IPS-11a (cell line): ENCODE measurements around the gene MCM10.
A peak's percentile ranks its signal among the peaks of the same experiment; 100 is the strongest.
"Not testable (repeated sequence)": the region's sequence is repeated elsewhere in the genome, so short reads cannot be mapped to it uniquely, and the experiment has no call there.

Source experiments
- H3K4me3 ChIP-seq: one replicate; pipeline ENCODE4 v1.5.1; 2013; ENCODE audit warnings: low read depth, low read length, control low read depth

The MCM10 gene

DNA sequence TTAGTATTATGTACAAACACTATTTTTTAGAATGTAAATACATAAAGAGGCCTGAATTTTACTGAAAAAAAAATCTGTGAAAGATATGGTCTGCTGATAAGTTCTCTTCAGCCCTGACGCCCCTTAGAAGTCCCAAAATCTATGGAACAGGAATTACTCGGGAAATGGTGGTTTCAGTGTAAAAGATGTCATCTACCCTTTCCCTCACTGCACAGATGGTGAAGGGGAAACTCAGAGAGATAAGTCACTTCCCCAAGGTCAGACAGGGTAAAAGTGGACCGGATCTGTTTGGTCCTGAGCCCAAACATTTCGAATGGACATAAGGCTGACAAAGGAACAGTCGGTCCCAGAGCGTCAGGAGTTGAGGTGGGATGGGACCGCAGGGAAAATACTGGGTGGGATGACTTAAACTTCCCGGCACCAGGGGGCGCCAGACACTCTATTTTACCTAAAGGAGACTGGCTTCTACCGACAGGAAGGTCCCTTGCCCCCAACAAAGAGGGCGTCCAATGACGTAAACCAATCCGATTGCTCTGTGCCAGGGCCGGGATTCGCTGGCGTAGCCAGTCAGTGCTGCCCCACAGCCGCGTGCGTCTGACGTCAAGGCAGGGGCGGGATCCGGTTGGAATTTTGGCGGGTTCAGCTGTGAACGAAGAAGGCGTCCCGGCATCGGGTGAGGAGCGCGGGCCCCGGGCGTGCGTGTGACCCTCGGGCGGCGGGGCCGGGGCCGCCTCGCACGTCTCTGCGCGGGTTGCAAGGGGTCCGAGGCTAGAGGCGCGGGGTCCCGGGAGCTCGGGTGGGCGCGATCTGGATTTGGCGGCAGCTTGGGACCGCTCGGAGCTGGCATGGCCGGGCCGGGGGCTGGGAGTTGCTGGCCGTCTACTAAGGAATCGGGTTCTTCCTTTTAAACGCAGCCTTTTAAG is at the start of gene MCM10:
MCM10 (plus strand) TSS at position 625 of the 923 bp plus-strand sequence. CDS start 2,645 bp downstream, outside the sequence.
- peak within 1 kb of the TSS; percentile 89 for H3K4me3 ChIP-seq

DNA sequence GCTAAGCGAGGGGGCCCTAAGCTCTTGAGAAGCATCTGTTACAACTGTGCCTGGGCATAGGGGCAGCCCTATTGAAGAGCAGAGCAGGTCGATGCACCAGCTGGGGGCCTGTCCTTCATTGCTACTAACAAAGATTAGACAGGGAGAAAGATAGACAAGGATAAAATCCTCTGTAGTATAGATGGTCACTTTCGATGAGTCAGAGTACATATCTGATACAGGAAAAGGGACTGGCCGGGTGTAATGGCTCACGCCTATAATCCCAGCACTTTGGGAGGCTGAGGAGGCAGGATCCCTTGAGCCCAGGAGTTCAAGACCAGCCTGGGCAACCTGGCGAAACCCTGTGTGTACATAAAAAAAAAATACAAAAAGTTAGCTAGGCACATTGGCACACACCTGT is 47.8 kb upstream of the MCM10 start:
- no peak overlapping the region for H3K4me3 ChIP-seq

DNA sequence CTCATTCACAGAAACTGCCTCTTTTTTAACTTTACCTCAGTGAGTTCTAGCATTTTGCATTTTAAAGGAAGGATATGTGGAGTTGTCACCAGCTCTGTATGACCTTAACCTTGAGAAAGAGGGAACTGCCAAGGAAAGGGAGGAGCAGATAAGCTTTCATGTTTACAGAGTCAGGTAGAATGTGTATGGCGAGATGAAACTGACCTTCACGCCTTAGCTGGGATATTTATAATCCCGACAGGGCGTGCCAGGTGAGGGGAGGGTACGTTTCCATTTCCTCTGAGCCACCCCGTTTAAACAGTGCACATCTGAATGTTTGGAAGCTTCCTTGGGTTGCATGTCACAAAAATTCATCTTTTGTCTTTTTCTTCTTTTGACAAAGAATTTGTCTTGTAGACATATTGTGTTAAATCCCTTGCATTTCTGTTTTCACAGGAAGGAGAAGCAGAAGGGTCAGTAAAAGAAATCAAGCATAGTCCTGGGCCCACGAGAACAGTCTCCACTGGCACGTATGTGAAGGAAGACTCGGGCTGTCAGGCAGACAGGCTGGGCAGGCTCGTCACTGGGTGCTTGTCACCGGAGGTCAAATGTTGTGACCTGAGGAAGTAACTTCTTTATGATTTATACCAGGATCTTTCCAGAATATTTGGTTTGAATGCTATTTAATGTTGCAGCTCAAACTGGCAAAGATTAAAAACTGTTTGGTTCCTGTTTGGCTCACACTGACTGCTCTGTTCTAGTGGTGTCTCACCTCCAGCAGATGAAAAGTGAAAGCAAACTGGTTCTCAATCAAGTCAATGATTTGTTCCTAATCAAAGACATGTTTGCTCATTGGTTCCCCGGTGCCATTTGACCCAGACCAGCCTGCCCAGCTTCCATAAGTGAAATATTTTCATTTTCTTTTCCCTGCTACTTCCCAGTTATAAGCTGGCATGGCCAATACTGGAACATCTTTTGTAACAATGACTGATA is 45.2 kb upstream of the MCM10 start:
- no peak overlapping the region for H3K4me3 ChIP-seq

DNA sequence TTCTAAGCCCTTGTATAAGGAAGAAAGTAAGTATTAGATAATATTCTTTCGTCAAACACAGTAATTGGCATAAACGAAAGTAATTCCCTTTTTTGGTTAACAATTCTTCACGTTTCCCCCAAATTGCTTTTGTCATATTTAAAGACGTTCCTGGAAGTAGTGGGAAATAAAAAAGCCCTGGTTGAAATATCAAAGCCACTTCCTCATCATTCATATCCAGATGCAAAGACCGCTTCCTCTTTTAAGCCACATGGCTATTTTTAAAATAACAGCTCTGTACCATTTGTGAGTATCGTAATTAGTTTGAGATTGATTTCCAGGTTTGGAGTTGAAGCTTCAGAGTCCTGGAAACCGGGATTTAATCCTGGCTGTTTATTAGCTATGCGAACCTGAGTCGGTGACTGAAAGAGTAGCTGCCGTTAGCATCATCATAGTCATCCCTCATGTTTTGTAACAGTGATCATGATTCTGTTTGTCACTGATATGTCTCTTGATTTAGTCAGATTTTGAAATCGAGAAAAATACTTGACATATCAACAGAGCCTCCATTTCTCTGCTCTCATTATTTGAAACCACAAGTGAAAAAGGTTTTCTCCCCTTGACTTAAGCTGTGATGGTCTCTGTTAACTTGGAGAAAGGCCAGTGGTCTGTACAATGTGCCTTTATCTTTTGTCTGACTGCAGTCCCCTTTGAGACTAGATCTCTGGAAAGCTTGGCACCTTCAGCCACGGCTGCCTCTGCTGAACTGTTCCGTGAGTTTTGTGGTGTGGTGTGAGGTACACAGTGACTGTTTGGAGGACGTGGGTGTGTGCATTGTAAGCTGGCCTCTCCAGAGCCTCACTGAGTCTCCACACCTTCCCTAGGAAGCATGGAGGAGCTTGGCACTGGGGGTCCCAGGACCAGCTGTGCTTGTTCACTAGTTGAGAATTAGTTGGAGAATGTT is 43.2 kb upstream of the MCM10 start:
- no peak overlapping the region for H3K4me3 ChIP-seq

DNA sequence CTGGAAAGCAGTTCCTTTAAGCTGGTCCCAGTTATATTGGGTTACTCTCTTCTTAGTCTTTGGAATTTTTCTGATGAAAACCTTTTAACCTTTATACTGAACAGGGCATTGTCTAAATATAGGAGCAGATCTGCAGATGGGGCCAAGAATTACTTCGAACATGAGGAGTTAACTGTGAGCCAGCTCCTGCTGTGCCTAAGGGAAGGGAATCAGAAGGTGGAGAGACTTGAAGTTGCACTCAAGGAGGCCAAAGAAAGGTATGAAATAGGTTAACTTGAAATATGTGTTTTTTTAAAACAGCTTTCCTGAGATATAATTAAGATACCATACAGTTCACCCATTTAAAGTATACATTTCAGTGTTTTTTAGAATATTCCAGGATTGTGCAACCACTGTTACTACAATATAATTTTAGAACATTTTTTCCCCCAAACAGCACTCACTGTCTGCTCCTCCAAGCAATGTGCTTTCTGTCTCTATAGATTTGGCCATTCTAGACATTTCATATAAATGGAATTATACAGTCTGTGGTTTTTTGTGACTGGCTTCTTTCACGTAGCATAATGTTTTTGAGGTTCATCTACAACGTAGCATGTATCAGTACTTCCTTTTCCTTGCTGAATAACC is 42.5 kb upstream of the MCM10 start:
- no peak overlapping the region for H3K4me3 ChIP-seq

DNA sequence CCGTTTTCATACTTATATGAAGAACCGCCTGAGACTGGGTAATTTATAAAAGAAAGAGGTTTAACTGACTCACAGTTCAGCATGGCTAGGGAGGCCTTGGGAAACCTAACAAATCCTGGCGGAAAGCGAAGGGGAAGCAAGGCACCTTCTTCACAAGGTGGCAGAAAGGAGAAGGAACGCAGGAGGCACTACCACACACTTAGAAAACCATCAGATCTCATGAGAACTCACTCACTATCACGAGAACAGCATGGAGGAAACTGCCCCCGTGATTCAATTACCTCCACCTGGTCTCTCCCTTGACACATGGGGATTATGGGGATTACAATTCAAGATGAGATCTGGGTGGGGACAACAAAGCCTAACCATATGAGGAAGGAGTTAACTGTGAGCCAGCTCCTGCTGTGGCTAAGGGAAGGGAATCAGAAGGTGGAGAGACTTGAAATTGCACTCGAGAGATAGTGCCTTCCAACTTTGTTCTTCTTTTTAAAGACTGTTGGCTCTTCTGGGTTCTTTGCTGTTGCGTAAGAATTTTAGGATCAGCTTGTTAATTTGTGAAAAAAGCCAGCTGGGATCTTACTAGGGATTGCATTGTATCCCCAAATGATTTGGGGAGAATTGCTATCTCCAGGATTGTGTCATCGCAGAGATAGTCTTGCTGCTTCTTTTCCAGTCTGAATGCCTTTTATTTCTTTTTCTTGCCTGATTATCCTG is 40.4 kb upstream of the MCM10 start:
- H3K4me3 ChIP-seq = no peak overlapping the region

DNA sequence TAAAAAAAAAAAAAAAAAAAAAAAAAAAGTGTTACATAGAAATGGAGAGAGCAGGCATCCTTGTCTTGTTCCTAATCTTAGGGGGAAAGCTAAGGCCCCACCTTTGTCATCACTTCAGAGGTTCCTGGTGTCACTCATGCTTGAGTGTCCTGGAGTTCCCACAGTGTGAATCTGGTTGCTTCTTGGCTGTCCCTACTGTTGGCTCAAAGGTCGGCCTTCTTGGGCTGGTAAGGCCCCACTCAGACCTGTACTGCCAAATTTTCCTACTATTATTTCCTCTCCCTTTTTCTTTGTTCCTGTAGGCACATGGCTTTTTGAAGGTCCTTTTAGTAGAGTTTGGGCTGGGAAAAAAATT is 39.9 kb upstream of the MCM10 start:
- no peak overlapping the region for H3K4me3 ChIP-seq

DNA sequence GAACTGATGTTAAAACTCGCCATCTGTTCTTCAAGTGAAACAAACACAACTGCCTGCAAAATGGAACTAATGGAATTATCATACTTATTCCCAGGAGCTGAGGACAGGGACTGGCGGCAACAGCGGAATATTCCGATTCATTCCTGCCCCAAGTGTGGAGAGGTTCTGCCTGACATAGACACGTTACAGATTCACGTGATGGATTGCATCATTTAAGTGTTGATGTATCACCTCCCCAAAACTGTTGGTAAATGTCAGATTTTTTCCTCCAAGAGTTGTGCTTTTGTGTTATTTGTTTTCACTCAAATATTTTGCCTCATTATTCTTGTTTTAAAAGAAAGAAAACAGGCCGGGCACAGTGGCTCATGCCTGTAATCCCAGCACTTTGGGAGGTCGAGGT is 24.7 kb upstream of the MCM10 start:
- H3K4me3 ChIP-seq = no peak overlapping the region

DNA sequence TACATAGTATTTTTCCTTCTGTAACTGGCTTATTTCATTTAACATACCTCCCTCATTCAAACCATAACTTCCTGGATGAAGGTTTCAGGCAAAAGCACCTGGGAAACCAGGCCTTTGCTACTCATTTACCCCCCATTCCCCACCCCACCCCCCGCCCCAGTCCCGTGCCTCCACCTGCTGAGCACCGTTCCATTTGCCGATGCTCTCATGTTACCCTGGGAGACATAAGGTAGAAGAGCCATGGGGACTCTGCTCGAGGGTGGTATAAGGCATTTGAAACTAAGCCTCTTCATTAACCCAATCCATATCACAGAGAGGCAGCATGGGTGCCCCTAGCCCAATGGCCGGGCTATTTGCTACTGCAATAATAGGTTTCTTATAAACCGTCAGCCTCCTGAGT is 22.2 kb upstream of the MCM10 start:
- H3K4me3 ChIP-seq = no peak overlapping the region

DNA sequence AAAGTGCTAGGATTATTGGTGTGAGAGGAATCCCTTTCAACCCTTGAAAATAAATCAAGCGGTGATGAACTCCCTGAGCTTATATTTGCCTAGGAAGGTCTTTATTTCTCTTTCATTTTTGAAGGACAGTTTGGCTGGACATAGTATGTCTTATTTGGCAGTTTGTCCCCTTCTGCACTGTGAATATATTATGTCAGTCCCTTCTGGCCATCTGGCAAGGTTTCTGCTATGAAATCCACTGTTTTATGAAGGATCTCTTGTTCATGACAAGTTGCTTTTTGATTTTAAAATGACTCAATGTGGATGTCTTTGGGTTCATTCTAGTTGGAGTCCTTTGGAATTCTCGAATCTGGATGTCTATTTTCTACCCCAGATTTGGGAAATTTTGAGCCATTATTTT is 21.7 kb upstream of the MCM10 start:
- no peak overlapping the region for H3K4me3 ChIP-seq

DNA sequence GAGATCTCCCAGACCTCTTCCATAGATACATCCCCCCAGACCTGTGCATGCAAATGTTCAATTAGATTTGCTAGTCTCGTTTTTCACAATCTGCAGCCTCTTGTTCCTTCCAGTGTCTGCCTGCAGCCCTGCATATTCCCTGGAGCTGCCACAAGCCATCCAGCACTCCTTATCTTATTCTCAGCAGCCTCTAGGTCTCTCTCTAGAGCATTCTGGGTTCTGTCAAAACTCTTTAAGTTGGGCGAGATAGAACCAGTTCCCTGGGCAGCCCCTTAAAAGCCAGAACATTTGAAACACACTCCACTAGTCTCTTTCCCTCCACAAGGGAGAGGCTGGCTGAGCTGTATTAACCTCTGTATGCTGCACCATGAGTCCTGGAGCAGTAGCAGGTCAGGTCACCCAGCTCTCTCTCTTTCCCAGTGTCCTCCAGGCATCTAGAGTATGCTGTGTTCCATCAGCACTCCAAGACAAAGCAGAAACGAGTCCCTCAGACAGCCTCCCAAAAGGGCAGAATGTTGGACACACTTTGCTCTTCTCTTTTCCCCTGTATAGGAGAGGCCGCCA is 20.6 kb upstream of the MCM10 start:
- no peak overlapping the region for H3K4me3 ChIP-seq

DNA sequence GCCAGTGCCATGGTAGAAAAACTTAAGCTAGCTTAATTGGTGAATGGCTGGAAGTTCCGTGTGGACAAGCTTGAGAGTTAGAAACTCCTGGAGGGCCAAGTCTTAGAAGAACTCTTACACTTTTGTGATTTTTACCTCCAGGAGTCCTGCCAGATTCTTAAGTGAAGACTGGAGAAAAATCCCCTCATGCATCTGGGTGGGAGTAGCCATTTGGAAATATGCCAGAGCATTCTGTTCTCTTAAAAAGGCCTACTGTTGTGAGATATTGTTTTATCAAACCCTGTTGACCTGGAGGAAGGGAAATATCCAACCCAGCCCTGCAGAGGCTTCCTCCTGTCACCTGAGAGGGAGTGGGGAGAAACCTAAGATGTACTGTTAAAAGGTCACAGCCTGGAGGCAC is 17.6 kb upstream of the MCM10 start:
- no peak overlapping the region for H3K4me3 ChIP-seq

DNA sequence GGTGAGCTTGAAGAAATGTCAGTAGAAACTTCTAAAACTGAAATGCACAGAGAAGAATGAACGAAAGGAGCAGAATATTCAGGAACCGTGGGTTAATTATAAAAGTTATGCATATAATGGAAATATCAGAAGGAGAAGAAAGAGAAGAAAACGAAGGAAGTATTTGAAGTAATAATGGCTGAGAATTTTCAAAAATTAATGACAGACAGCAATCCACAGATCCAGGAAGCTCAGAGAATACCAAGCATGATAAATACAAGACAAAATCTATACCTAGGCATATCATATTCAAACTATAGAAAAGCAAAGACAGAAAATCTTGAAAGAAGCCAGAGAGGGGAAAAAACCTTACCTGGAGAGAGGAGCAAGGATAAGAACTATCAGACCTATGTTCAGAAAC is 16.5 kb upstream of the MCM10 start:
- H3K4me3 ChIP-seq = no peak overlapping the region

DNA sequence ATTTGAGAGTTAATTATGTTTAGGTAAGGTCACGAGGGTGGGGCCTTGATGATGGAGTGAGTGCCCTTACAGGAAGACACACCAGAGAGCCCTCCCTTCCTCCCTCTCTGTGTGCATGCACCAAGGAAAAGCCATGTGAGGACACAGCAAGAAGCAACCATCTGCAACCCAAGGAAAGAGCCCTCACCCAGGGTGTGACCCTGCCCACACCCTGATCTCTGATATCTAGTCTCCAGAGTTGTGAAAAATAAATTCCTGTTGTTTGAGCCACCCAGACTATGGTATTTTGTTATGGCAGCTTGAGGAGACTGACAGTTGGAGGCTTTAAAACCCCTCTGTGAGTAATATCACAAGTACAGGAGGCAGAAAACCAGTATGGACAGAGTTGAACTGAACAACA is 15.0 kb upstream of the MCM10 start:
- no peak overlapping the region for H3K4me3 ChIP-seq

DNA sequence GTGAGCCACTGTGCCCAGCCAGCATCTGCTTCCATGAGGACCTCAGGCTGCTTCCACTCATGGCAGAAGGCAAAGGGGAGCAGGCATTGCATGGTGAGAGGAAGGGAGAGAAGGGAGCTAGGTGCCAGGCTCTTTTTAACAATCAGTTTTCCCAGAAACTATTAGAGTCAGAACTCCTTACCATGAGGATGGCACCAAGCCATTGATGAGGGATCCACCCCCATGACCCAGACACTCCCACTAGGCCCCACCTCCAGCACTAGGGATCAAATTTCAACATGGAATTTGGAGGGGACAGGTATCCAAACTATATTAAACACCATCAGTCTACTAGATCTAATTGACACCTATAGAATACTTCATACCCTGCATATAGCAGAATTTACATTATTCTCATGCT is 14.2 kb upstream of the MCM10 start:
- H3K4me3 ChIP-seq = no peak overlapping the region

DNA sequence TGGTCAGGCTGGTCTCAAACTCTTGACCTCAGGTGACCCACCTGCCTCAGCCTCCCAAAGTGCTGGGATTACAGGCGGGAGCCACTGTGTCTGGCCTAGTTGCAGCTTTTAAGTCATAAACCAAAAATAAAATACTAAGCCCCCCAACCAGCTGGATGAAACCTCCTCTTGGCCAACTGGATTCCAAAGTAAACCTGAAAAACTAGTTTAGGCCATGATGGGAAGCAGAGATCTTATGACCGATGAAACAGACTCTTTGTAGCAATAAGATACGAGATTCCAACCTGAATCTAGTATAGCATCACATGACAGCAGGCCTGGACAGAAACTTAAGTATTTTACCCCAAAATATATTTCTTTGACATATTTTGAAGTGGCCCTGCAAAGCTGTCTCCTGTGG is 9.1 kb upstream of the MCM10 start:
- H3K4me3 ChIP-seq = no peak overlapping the region

DNA sequence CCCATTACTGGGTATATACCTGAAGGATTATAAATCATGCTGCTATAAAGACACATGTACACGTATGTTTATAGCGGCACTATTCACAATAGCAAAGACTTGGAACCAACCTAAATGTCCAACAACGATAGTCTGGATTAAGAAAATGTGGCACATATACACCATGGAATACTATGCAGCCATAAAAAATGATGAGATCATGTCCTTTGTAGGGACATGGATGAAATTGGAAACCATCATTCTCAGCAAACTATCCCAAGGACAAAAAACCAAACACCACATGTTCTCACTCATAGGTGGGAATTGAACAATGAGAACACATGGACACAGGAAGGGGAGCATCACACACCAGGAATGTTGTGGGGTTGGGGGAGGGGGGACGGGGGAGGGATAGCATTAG is 5.5 kb upstream of the MCM10 start:
- not testable (repeated sequence) for H3K4me3 ChIP-seq

DNA sequence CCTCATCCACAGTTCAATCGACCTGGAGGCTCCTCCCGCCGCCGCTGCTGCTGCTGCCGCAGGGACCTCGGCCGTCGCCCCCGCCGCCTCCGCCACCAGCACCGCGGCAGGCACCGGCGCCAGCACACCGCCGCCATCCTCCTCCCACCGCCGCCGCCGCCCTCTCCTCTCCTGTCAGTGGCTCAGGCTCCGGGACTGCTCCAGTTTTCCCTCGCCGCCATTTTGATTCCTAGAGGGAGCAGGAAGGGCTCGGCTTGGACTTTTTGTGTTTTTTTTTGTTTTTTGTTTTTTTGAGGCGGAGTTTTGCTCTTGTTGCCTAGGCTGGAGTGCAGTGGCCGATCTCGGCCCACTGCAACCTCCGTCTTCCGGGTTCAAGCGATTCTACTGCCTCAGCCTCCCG is 3.0 kb upstream of the MCM10 start:
- H3K4me3 ChIP-seq = no peak overlapping the region

DNA sequence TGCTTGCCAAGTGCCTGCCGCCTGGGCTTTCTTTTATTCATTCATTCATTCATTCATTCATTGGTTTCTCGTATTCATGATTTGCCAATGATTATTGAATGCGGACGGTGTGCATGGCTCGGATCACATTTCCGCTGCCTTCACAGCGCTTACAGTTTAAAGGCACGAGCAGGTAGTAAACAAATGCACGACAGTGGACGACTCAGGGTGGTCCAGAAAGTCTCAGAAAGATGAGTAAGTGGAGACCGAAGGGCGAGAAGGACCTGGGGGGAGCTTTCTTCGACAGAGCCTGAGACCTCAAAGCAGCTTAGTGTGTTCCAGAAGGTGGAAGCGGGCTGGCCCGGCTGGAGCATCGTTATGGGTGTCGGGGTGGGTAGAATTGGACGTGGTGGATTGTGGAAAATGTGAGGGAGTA is 506 bp downstream of the MCM10 start:
- peak overlapping the region; percentile 89 for H3K4me3 ChIP-seq
